ENCODE results near the gene CPAMD8.

Gene CPAMD8

GRCh38 chr19:17060802-17061201, 34.2 kb upstream of the CPAMD8 start:
- no peak for TF ChIP-seq CTCF (IDR thresholded peaks at IDR 0.05; ENCODE audit: control extremely low read depth, extremely low read depth, low read depth, missing control alignments)
- POLR2A ChIA-PET = no interaction called here
- CTCF ChIA-PET = no interaction called here
- DNase-seq (ENCODE audit: extremely low spot score) = no peak

- CTCF ChIA-PET = no interaction called here
- POLR2A ChIA-PET = no interaction called here
- DNase-seq (ENCODE audit: extremely low spot score) = no peak
- no peak for TF ChIP-seq CTCF (IDR thresholded peaks at IDR 0.05; ENCODE audit: control extremely low read depth, extremely low read depth, low read depth, missing control alignments)
Measured at GRCh38 chr19:17058236-17058635, 31.6 kb upstream of the CPAMD8 start.

- POLR2A ChIA-PET = no interaction called here
- CTCF ChIA-PET = interaction anchor here (1.0 kb wide), 1 partner anchor 11 kb away, joined by 3 read pairs; no protein-coding TSS in a partner anchor
- TF ChIP-seq CTCF (IDR thresholded peaks at IDR 0.05; ENCODE audit: control extremely low read depth, extremely low read depth, low read depth, missing control alignments) = no peak
- DNase-seq (ENCODE audit: extremely low spot score) = no peak
Measured at GRCh38 chr19:17055636-17056035, 29.0 kb upstream of the CPAMD8 start.

GRCh38 chr19:17054746-17055145, 28.1 kb upstream of the CPAMD8 start:
- TF ChIP-seq CTCF (IDR thresholded peaks at IDR 0.05; ENCODE audit: control extremely low read depth, extremely low read depth, low read depth, missing control alignments) = no peak
- CTCF ChIA-PET = no interaction called here
- no peak for DNase-seq (ENCODE audit: extremely low spot score)
- POLR2A ChIA-PET = no interaction called here

GRCh38 chr19:17052439-17052838, 25.8 kb upstream of the CPAMD8 start:
- POLR2A ChIA-PET = no interaction called here
- TF ChIP-seq CTCF (IDR thresholded peaks at IDR 0.05; ENCODE audit: control extremely low read depth, extremely low read depth, low read depth, missing control alignments) = peak; percentile 42
- CTCF ChIA-PET = interaction anchor here (0.6 to 2.0 kb wide), 6 partner anchors 9 to 338 kb away, joined by 3 to 10 read pairs (median 4); no protein-coding TSS in a partner anchor
- DNase-seq (ENCODE audit: extremely low spot score) = no peak

GRCh38 chr19:17049711-17050280, 23.2 kb upstream of the CPAMD8 start:
- ChIA-PET POLR2A (no interaction called here), CTCF (interaction anchor here (1.6 kb wide), 1 partner anchor 17 kb away, joined by 3 read pairs; no protein-coding TSS in a partner anchor)
- no peak for DNase-seq (ENCODE audit: extremely low spot score)
- no peak for TF ChIP-seq CTCF (IDR thresholded peaks at IDR 0.05; ENCODE audit: control extremely low read depth, extremely low read depth, low read depth, missing control alignments)

All from GM10248 (cell line).